ENCODE measurements around the gene TANC1.

Gene TANC1

GRCh38 chr2:159204381-159205144 lies 236.1 kb downstream of the TANC1 start:
- intact Hi-C loops (cut with DNase I) = loop anchor here (10.0 kb wide), 1 partner anchor 510 kb away; the partner anchor contains the start of gene MARCHF7

GRCh38 chr2:159206736-159207380 lies 238.4 kb downstream of the TANC1 start:
- intact Hi-C loops (cut with DNase I) = loop anchor here (10.0 kb wide), 1 partner anchor 508 kb away; the partner anchor contains the start of gene MARCHF7
- DNase-seq = no peak

More at GRCh38 chr2:159204381-159205144, 236.1 kb downstream of the TANC1 start:
- DNase-seq = no peak

GRCh38 chr2:159208438-159208837 lies 240.0 kb downstream of the TANC1 start:
- intact Hi-C loops (cut with DNase I) = loop anchor here (10.0 kb wide), 1 partner anchor 506 kb away; the partner anchor contains the start of gene MARCHF7
- no peak for DNase-seq

GRCh38 chr2:159209341-159210306 lies 241.2 kb downstream of the TANC1 start:
- intact Hi-C loops (cut with DNase I) = loop anchor here (10.0 kb wide), 1 partner anchor 505 kb away; the partner anchor contains the start of gene MARCHF7
- DNase-seq = no peak

- no peak for DNase-seq
- intact Hi-C loops (cut with DNase I) = no loop called here
Observed at GRCh38 chr2:159211447-159212396, 243.3 kb downstream of the TANC1 start.

- no peak for DNase-seq
Observed at GRCh38 chr2:159213296-159213695, 244.9 kb downstream of the TANC1 start.

GRCh38 chr2:159214325-159214865 lies 246.0 kb downstream of the TANC1 start:
- DNase-seq = no peak
- intact Hi-C loops (cut with DNase I) = no loop called here

More at GRCh38 chr2:159213296-159213695, 244.9 kb downstream of the TANC1 start:
- intact Hi-C loops (cut with DNase I) = no loop called here

GRCh38 chr2:159215116-159215515 lies 246.7 kb downstream of the TANC1 start:
- DNase-seq = no peak
- intact Hi-C loops (cut with DNase I) = no loop called here

- intact Hi-C loops (cut with DNase I) = no loop called here
- DNase-seq = peak in 5 of 10 donors; percentile 28 to 91 (median 77)
Observed at GRCh38 chr2:159217676-159218075, 249.2 kb downstream of the TANC1 start.

GRCh38 chr2:159218389-159218788 lies 249.9 kb downstream of the TANC1 start:
- DNase-seq = no peak
- intact Hi-C loops (cut with DNase I) = no loop called here

- intact Hi-C loops (cut with DNase I) = no loop called here
- DNase-seq = no peak
Observed at GRCh38 chr2:159219394-159219998, 251.1 kb downstream of the TANC1 start.

- no peak for DNase-seq
Observed at GRCh38 chr2:159224061-159224813, 255.8 kb downstream of the TANC1 start.

GRCh38 chr2:159225025-159226016 lies 256.9 kb downstream of the TANC1 start:
- intact Hi-C loops (cut with DNase I) = no loop called here
- no peak for DNase-seq

More at GRCh38 chr2:159224061-159224813, 255.8 kb downstream of the TANC1 start:
- intact Hi-C loops (cut with DNase I) = no loop called here

GRCh38 chr2:159226059-159226461 lies 257.6 kb downstream of the TANC1 start:
- no peak for DNase-seq
- intact Hi-C loops (cut with DNase I) = no loop called here

- intact Hi-C loops (cut with DNase I) = no loop called here
- DNase-seq = no peak
Observed at GRCh38 chr2:159226608-159227385, 258.4 kb downstream of the TANC1 start.

GRCh38 chr2:159227467-159227866 lies 259.0 kb downstream of the TANC1 start:
- DNase-seq = no peak
- intact Hi-C loops (cut with DNase I) = no loop called here
